HG03045 (cell line): Measurements from ENCODE around the gene NOP14.
"Not testable (repeated sequence)": the region's sequence is repeated elsewhere in the genome, so short reads cannot be mapped to it uniquely, and the experiment has no call there.

Experiments used
- ATAC-seq: cut with Tn5 transposase; IDR thresholded peaks from one replicate; pipeline ENCODE4 v1.9.1; 2021; ENCODE audit warnings: mild to moderate bottlenecking, moderate library complexity; ENCODE audit not compliant: unreplicated experiment

Gene NOP14

DNA sequence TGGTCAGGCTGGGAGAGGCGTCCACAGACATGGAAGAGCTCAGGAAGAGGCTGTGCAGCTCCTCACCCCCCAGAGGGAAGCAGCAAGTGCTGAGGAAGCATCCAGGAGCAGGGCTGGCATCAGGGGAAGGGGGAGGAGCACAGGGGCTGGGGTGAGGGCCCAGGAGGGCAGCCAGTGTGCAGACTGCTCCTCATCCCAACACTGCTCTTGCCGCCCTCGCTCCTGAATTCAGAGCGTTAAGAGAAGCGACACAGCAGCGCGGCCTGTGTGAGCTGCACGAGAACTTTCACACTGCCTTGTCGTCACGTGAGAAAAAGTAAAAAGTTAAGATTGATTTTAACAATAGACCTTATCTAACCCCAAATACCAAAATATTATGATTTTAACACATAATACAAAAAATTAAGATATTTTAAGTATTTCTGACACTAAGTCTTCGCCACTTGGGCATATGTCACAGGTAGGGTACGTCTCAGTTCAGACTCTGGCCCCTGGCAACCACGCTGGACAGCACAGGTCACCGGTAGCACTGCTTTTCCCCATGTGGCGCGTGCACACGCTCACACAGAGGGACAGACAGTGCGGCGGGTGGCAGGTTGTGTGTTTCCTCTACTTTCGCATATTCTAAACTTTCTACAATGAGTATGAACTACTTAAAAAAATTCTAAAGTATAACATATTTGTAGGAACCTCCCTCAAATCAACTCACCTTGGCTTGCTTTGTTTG lies 19.7 kb downstream of the NOP14 start:
- ATAC-seq: no peak

DNA sequence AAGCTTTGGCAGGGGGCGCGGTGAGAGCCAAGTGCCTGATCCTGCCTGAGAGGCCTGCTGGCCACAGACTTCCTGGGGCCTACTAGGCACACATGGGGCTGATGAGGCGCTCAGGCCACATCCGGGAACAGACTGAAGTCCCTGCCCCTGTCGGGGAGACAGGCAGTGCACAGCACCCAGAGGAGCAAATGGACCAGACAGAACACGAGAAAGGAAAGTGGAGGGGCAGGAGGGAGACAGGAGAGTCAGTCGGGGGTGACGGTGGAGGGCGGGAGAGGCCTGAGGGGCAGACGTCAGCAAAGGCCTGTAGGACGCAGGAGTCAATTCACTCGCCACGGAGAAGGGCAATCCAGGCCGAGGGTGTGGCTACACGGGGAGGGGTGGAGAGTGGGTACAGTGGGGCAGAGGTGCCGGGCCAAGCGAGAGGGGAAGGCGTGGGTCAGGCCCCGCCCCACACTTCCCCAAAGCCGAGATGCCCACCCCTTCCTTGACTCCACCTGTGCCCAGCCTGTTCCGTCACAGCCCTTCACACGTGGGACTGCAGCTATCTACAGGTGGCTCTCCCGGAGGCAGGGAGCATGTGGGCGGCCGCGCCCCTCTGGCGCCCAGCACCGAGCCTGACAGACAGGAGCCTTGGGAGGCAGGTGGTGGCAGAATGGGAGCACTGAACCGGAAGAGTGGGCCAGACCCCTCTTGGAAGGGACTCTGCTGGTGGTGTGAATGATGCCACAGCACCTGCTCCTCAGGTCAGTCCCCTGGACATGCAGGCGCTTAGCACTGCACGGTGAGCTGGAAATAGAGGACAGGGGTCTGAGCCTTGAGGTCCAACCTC lies 20.5 kb downstream of the NOP14 start:
- ATAC-seq: no peak

DNA sequence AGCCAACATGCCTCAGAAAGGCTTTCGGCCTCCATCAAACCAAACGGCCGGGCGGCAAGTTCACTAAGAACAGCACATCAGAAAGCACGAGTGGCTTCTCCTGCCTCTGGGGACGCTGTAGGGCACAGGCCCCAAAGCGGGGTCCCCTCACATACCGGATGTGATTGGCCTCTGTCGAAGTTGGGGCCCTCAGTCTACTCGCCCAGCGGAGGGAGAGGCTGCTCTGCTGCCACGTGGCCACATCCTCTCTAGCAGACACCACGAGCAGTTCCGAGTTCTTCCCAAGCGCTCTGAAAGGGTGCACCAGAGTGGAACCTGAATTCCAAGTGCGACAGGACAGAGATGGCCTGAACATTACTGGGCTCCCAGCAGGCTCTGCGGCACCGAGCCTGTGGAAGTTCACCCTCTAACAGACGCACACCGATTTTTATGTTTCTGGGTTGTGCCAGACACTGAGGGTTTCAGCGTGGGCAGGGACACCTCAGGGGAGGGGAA lies 21.1 kb downstream of the NOP14 start:
- no peak for ATAC-seq

DNA sequence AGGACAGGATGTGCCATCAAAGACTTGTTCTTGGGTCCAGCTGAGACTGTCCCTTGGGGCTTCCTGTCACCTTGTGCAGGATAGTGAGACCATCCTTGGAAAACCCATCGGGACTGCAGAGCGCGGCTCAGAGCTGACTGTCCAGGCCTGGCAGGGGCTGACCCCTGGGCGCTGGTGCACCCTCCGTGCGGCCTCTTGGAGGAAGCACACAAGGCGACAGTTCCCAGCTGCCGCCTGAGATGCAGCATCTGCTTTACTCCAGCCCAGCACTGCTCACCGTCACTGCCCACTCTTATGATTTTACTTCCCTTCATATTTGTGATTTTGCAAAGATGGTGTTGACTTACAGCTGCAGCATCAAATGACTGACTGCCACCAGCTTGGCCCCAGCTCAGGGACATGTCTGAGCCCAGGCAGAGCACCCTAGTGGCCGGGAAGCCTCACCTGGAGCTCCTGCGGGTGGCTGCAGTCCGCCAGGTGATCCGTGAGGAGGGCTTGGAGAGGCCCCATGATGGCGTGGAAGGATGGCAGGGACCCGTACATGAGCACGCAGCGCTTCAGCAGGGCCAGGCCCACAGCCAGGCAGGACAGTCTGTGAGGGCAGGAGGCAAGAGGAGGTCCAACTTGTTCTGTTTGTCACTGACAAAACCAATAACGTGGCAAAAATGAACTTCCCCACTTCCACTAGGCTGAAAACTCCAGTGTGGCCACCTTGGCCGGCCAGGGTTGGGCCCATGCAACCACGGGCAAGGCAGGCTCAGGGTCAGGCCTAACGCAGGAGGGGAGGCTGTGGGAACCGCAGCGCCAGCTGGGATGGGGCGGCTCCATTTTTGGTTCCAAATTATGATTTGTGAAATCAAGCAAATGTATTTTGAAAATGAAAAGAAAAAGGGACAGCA lies 21.8 kb downstream of the NOP14 start:
- no peak for ATAC-seq

DNA sequence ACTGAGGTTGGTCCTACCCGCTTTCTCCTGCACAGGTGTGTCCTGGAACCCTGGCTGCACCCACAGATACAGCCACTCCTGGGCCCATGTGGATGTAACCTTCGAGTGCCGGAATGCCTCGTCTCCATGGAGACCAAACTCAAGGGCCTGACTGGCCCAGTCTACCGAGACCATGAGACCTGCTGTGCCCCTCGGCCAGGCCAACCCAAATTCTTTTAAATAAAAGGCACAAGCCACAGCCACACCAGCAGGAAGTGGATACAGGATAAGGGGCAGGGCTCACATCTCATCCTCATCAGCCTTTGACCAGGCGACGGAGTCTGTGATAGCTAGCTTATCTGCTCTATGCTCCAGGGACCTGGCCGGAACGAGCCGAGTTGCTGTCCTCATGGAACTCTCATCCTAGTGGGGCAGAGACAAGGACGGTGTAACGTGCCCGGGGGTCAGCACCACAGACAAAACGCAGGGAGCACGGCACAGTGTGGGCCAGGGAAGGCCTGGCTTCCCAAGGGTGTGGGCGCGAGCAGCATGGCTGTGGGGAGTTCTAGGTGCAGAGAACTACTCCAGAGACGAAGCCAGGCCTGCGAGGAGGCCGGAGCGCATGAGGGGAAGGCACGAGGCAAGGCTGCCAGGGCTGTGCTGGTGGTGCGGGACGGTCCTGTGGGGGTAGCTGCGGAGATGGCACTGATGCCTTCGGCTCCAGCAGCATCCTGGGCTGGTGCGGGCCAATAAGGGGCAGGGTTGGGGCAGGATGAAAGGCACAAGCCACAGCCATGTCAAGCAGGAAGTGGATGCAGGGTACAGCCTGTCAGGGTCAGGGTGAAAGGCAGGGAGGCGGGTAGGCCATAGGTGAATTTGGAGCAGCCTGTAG lies 22.7 kb downstream of the NOP14 start:
- no peak for ATAC-seq

DNA sequence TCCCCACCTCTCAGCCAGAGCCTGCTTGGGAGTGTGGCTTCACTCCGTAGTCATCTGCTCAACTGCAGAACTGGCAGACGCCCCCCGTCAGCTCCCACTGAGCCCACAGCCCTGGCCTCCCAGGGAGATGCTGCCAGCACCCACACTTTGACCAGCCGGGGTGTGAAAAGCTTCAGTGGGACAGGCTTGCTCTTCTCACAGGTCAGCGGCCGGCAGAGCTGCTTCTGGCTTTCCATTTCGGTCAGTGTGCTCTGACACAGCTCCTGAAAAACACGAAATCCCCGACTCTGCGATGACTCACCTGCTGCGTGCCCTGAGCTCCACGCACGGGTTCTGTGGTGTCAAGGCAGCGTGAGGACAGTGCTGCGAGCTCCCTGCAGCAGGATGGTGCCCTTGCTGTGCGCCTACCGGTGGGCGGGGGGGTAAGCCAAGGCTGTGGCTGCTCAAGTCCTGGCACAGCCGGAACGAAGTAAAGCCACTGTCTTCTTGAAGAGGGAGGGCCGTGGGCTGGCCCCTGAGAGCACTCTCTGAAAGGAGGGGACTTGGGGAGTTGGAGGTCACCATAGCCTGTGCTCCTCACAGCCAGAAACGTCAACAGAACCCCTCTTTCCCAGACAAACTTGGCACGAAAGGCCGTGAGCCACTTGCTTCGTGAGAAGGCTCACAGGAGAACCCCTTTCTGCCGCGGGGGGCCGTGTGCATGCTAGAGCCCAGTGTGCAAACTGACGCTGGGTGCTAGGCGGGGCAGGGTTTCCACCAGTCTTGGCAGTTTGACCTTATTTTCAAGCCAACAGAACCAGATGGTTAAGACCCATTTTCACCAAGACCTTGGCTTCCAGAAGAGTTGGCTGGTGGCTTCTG lies 23.6 kb downstream of the NOP14 start:
- ATAC-seq: no peak

DNA sequence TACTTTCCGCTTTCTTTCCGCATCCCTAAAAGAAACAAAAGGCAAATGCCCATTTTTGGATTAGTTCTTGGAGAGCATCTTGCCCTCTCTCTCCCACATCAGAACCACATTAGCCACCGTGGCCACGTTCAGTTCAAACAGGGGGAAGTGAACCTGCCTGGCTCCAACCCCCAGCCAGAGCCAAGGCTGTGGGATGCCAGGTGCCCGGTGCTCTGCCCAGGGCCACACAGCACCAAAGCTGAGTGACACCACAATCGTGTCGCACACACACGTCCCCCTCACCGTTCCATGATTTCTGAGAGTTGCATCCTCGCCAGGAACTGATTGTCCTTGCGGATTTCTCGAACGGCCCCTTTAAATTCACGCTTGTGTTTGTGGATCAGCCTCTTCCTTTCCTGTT lies 24.3 kb downstream of the NOP14 start:
- no peak for ATAC-seq

DNA sequence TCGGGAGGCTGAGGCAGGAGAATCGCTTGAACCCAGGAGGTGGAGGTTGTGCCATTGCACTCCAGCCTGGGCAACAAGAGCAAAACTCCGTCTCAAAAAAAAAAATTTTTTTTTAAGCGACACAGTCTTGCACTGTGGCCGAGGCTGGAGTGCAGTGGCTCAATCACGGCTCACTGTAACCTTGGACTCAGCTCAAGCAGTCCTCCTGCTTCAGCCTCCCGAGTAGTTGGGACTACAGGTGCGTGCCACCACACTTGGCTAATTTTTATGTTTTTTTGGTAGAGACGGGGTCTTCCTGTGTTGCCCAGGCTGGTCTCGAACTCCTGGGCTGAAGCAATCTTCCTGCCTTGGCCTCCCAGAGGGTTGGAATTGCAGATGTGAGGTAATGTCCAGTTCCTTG lies 24.8 kb downstream of the NOP14 start:
- ATAC-seq: not testable (repeated sequence)

DNA sequence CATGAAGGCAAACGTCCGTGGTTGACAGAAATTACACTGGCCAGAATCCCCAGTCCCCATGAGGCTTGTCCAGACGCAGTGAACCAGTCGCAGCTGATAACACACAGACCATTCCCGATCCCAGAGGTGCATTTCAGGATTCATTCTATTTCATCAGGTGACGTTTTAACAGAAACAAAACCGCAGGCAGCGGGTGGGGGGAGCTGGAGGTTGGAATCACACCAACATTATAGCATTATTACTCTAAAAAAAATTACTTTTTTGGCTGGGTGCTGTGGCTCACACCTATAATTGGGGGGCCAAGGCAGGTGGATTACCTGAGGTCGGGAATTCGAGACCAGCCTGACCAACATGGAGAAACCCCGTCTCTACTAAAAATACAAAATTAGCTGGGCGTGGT lies 25.2 kb downstream of the NOP14 start:
- ATAC-seq: no peak

DNA sequence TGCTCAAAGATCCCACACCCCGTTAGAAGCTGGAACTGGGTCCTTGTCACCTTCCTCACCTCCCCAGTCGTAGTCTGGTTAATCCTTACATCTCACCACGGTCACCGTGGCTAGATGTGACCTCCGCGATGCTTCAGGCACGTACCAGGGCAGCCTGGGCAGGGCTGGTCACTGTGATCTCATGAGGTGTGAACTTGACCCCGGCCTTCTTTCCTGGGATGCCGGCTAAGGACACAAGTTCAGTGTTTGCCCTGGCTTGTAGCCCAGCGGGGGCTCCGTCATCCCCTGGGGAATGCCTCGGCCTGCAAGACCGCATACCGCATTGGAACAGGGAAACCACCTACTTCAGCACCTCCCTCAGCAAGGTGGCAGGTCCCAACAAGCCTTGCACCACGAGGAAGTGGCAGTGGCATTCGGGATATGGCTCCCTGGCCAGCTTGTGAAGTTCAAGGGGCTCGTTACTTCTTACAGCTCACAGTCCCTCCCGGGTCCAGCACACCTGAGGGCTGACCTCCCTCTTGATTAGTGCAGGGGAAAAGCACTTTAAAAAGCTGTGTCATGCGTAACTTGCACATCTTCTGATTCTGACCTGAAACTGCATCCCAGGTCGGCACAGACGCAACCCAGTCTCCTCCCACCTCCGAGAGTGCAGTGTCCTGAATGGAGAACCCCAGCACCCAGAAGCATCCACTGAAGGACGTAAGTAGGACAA lies 25.9 kb downstream of the NOP14 start:
- ATAC-seq: no peak

DNA sequence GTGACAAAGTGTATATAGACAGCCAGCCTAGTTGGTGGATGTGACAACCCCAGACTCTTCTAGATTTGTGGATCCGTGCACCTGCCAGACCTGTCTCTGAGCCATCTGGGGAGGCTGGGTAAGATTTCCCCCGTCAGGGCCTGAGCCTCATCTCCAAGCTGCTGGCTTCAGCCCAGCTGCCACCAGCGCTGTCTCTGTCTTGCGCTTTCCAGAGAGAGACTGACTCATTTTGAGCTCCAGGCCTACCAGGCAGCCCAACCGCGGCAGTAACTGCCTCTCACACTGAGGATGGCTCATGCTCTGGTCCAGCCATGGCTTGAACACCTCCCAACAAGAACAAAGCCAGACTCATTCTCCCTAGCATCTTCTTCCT lies 26.4 kb downstream of the NOP14 start:
- ATAC-seq: no peak

DNA sequence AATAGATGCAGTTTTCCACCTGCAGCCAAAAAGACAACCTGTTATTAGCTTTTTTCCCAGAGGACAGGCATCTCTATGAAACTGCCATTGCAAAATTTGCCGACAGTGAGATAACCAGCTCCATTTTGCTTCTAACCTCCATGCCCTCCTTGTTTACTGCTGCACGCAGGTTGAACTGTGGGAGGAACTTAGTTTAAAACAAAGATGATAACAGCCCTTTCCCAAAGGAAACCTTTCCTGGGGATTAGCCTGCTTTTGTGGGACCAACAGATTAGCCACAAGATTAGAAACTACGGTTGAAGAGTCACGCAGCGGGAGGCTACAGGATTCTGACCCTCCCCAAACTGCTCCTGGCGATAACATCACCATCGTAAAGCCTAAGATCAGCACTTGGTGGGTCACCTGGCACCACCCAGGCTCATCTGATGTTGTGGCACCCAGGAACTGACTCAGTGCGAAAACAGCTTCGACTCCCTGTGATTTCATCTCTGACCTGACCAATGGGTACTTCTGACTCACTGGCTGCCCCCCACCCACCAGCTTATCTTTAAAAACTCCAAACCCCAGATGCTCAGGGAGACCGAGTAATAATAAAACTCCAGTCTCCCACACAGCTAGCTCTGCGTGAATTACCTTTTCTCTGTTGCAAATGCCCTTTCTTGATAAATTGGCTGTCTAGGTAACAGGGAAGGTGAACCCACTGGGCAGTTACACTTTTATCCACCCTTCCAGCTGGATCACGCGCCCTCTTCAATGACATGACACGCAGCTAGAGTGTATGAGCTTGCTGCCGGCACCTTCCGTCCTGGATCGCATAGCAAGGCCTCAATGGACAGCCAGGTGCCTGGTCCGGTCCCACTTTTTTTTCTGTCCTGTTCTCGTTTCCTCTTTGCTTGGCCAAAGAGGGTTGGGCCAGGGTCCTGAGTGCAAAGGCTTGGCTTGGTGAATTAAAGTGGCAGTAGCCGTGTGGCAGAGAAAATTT lies 27.2 kb downstream of the NOP14 start:
- ATAC-seq: no peak

DNA sequence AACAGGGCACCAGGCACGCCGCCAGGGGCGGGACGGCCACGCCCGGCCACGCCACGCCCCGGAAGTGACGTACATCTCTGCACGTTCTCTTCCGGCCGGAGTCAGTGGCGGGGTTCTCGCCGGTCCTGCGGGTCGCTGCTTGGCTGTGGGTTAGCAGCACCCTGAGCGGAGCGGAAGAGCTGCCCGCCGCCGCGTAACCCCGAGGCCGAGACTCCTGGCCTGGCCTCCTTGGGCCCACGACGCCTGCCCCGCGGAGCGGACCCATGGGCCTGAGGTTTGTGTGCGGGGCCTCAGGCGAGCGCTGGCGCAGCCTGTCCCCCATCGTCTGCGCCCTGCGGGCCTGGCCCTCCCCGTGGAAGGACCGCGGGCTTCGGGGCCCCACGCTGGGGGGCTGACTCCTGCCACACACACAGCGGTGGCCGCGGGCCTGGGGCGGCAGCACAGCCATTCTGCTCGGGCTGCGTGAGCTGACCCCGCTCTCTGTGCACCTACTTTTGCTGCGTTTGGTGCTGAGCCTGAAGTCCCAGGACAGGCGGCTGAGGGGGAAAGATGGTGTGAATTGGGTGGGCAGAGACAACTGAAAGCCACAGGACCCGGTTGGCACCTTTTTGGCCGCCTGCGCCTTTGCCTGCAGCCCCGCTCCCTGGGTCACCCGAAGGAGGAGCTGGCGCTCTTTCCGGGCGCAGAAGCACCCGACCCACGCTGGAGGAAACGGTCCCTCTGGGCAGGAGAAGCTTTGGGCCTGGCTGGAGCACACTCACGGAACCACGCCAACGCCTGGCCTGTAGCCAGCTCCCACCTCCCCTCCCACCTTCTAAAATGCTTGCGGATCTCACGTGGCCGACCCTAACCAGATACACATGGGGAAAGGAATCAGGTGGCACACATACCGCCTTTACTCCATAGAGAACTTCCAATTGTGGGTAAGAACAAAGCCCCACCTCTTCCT lies 28.1 kb downstream of the NOP14 start:
- peak; percentile 40 for ATAC-seq

DNA sequence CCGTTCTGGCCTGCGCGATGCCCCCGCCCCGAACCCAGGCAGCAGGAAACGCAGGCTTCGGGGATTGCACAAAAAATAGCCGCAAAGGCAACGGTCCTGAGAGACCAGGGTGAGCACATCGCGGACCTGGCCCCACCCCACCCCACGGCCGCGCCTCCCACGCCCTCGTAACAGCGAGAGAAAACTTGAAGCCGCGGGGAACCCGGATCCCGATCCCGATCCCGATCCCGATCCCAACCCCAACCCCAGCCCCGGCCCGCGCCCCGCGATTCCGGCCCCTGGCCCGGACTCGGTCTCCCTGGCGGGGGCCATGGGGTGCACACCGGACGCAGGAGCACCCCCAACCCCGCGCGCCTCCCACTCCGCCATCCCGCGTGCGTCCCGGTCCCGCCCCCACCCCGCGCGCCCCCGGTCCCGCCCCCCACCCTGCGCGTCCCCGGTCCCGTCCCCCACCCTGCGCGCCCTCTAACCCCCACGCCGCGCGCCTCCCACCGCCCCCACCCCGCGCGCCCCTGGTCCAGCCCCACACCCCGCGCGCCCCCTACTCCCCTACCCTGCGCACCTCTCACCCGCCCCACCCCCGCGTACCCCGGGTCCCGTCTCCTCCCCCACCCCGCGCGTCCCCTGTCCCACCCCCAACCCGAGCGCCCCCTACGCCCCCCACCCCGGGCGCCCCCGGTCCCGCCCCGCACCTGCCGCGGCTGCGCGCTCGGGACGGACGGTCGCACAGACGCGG lies 29.0 kb downstream of the NOP14 start:
- no peak for ATAC-seq

DNA sequence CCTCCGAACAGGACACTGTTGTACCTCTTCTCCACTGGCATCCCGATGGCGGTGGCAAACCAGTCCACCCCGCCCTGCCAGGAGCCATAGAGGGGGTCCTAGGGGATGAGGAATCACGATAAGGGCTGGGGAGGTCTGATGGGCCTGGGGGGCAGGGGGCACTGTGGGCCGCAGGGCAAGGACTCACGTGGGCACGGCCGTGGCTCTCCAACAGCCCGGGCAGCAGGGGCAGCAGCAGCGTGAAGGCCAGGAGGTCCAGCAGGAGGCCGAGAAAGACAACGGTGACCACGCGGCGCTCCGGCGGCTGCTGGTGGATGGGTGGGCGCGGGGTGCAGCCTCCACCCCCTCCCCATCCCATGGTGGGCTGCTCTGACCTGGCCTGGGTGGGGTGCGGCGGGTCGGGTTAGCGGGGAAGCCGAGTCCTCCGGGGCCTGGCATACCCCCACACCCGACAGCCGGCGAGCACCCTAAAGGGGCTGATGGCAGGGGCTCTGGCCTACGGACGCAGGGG lies 29.6 kb downstream of the NOP14 start:
- ATAC-seq: no peak
